Activated naive CD4-positive, alpha-beta T cell treated with anti-CD3 and anti-CD28 coated beads, Interleukin-2, amount 10 ng/mL, durations not matched to agents 5 hours and 36 hours (primary cell): ENCODE measurements around the gene IMMP2L. TPM values are rescaled to one million over a fixed set of nuclear protein-coding genes. Genes with fewer than 3 reads are reported as not detected.

Experiments
- total RNA-seq, 2 experiments: library from RNA; stranded (reverse); gene quantifications; one replicate each; pipeline ENCODE4 v1.2.3, GENCODE V29; 2021

The IMMP2L gene
- total RNA-seq = 1 to 10 TPM; 4.6 to 6.6 TPM

DNA sequence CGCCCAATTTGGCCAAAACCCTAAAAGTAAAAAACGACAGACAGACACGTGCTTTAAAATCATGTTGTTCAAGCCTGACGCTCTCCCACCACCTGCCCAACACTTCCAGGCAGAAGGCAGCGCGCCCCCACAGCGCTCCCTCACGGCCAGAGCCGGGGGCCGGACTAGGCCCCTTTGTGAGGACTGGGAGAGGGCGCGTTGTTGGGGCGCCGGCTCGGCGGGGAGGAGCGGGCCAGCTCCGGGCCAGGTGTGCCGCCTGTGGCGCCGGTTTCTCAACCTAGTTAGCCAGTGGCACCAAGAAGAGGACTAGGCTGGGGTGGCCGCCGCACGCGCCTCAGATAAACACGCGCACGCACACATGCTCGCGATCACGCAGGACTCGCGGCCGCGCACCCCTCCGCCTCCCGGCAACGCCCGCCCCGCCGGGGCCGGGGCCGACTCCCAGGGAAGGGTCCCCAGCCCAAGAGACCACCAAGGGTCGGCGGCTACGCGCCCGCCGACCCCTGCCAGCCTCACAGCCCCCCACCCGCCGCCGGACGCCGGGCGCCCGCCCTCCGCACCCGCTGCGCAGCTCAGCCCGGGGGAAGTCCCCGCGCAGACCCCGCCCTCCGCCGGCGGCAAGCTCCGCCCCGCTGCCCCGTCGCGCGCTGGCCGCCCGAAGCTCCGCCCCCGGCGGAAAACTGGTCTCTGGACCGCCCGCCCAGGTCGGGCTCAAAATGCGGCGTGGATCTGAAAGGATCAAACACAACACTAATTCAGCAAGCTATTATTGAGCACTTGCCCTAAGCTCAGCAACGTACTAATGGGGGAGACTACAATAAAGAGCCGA lies at the start of gene IMMP2L:
Gene IMMP2L, minus strand, starts transcription at position 589 of the 829 bp plus-strand sequence.

DNA sequence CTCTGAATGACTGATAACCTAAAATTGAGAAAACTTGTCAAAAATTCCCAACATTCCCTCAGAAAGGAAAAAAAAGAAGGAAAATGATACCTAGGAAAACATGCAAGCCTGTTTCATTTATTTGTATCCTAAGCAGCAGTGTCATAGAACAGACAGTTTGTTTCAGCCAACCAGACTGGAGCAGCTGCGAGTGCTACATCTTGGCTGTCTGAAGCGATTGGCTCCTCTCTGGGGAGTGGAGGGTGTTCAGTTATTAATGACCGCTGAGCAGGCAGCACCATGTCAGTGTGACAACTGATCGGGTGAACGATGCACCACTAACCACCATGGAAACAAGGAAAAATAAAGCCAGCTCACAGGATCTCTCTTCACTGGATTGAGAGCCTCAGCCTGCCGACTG lies 471.4 kb downstream of the IMMP2L start, which contains the start of gene LRRN3:
Gene LRRN3, plus strand, starts transcription at position 282 of the 400 bp plus-strand sequence. CDS start 31,646 bp downstream, outside the sequence.

